ENCODE results near the gene FARP2. TPM values are rescaled to one million over a fixed set of nuclear protein-coding genes. Genes with fewer than 3 reads are reported as not detected.

FARP2 gene
- polyA plus RNA-seq, 1 of the 3 experiments (the other 2 are of a cell fraction) = 11.5 TPM

DNA sequence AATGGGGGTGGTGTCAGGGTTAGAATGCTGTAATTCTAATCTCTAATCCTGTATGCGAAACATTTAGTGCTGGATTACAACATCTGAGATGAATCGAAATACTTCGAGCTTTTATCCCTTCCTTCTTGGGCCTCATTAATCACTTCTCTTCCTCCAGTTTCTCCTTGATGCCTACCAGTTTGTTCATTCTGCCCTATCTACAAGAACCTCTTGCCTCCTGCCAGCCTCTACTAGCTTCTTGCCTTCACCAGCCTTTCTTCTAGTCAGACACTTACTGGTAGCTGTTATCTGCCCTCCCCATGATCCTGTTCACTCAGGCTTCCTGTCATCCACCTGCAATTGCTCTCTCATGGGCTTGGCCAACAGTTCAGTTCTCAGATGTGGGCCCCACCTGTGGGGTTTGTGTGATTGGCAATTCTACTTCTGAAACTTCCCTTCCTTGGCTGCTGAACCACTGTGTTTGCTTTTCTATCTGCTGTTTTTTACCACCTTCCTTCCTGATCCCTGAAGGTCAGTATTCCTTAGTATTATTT lies 15.4 kb upstream of the FARP2 start:
- no peaks in the 10 kb centered on the region for H3K9me3 ChIP-seq
- H3K4me2 ChIP-seq = no peak overlapping the region
- WGBS (ENCODE audit: low lambda C conversion rate) = 97% methylated on average over 3 of the region's 3 CpGs
- peaks cover 79 to 82% of the 10 kb centered on the region in 2 experiments for H3K36me3 ChIP-seq (replicated peaks in 1 of 2; ENCODE audit: control insufficient read depth in 1 of 2, insufficient read depth in 2 of 2, low read length in 1 of 2)
- TF ChIP-seq CHD2 (IDR thresholded peaks at IDR 0.05; ENCODE audit: low read length, partially characterized antibody) = no peak
- no peak for TF ChIP-seq FOXJ3 (CRISPR knock-in tag; IDR thresholded peaks at IDR 0.05)
- TF ChIP-seq, protein P1, sequence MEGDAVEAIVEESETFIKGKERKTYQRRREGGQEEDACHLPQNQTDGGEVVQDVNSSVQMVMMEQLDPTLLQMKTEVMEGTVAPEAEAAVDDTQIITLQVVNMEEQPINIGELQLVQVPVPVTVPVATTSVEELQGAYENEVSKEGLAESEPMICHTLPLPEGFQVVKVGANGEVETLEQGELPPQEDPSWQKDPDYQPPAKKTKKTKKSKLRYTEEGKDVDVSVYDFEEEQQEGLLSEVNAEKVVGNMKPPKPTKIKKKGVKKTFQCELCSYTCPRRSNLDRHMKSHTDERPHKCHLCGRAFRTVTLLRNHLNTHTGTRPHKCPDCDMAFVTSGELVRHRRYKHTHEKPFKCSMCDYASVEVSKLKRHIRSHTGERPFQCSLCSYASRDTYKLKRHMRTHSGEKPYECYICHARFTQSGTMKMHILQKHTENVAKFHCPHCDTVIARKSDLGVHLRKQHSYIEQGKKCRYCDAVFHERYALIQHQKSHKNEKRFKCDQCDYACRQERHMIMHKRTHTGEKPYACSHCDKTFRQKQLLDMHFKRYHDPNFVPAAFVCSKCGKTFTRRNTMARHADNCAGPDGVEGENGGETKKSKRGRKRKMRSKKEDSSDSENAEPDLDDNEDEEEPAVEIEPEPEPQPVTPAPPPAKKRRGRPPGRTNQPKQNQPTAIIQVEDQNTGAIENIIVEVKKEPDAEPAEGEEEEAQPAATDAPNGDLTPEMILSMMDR (IDR thresholded peaks at IDR 0.05) = no peak
- no peak for TF ChIP-seq RCOR1 (IDR thresholded peaks at IDR 0.05; ENCODE audit: low read length)
- TF ChIP-seq, protein P2, sequence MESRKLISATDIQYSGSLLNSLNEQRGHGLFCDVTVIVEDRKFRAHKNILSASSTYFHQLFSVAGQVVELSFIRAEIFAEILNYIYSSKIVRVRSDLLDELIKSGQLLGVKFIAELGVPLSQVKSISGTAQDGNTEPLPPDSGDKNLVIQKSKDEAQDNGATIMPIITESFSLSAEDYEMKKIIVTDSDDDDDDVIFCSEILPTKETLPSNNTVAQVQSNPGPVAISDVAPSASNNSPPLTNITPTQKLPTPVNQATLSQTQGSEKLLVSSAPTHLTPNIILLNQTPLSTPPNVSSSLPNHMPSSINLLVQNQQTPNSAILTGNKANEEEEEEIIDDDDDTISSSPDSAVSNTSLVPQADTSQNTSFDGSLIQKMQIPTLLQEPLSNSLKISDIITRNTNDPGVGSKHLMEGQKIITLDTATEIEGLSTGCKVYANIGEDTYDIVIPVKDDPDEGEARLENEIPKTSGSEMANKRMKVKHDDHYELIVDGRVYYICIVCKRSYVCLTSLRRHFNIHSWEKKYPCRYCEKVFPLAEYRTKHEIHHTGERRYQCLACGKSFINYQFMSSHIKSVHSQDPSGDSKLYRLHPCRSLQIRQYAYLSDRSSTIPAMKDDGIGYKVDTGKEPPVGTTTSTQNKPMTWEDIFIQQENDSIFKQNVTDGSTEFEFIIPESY (IDR thresholded peaks at IDR 0.05; ENCODE audit: borderline replicate concordance, low read depth) = no peak
- no peak for TF ChIP-seq YY1 (IDR thresholded peaks at IDR 0.05; ENCODE audit: low read depth)
- TF ChIP-seq TCF12 (IDR thresholded peaks at IDR 0.05) = no peak
- TF ChIP-seq, protein P3, sequence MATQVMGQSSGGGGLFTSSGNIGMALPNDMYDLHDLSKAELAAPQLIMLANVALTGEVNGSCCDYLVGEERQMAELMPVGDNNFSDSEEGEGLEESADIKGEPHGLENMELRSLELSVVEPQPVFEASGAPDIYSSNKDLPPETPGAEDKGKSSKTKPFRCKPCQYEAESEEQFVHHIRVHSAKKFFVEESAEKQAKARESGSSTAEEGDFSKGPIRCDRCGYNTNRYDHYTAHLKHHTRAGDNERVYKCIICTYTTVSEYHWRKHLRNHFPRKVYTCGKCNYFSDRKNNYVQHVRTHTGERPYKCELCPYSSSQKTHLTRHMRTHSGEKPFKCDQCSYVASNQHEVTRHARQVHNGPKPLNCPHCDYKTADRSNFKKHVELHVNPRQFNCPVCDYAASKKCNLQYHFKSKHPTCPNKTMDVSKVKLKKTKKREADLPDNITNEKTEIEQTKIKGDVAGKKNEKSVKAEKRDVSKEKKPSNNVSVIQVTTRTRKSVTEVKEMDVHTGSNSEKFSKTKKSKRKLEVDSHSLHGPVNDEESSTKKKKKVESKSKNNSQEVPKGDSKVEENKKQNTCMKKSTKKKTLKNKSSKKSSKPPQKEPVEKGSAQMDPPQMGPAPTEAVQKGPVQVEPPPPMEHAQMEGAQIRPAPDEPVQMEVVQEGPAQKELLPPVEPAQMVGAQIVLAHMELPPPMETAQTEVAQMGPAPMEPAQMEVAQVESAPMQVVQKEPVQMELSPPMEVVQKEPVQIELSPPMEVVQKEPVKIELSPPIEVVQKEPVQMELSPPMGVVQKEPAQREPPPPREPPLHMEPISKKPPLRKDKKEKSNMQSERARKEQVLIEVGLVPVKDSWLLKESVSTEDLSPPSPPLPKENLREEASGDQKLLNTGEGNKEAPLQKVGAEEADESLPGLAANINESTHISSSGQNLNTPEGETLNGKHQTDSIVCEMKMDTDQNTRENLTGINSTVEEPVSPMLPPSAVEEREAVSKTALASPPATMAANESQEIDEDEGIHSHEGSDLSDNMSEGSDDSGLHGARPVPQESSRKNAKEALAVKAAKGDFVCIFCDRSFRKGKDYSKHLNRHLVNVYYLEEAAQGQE (IDR thresholded peaks at IDR 0.05; ENCODE audit: low read depth, low read length) = no peak
- TF ChIP-seq, protein P4, sequence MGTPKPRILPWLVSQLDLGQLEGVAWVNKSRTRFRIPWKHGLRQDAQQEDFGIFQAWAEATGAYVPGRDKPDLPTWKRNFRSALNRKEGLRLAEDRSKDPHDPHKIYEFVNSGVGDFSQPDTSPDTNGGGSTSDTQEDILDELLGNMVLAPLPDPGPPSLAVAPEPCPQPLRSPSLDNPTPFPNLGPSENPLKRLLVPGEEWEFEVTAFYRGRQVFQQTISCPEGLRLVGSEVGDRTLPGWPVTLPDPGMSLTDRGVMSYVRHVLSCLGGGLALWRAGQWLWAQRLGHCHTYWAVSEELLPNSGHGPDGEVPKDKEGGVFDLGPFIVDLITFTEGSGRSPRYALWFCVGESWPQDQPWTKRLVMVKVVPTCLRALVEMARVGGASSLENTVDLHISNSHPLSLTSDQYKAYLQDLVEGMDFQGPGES (IDR thresholded peaks at IDR 0.05; ENCODE audit: low read depth, low read length) = no peak
- TF ChIP-seq FOSL2 (IDR thresholded peaks at IDR 0.05; ENCODE audit: borderline replicate concordance, low read depth) = no peak
- no peak for TF ChIP-seq JUND (IDR thresholded peaks at IDR 0.05)
- peaks cover 47% of the 10 kb centered on the region for H4K20me1 ChIP-seq (ENCODE audit: insufficient read depth)
- ChIA-PET POLR2A (no interaction called here), CTCF (no interaction called here)
- no peaks in the 10 kb centered on the region for H3K27me3 ChIP-seq (ENCODE audit: insufficient read depth)
- H3K4me1 ChIP-seq (ENCODE audit: control insufficient read depth in 1 of 2, insufficient read depth in 2 of 2, low read depth in 1 of 2, low read length in 1 of 2) = no peaks in the 10 kb centered on the region
- H3K4me3 ChIP-seq (ENCODE audit: low read depth in 2 of 2, low read length in 1 of 2) = no peak overlapping the region
- no peak overlapping the region for H3K9ac ChIP-seq
- H3F3A ChIP-seq (replicated peaks; ENCODE audit: insufficient read depth) = peaks cover 6% of the 10 kb centered on the region
- H3K27ac ChIP-seq (ENCODE audit: low read depth in 2 of 2, low read length in 1 of 2) = no peak overlapping the region
- H3K79me2 ChIP-seq (ENCODE audit: insufficient read depth) = peaks cover 60% of the 10 kb centered on the region
- no peak for DNase-seq
- H3K9me2 ChIP-seq = no peaks in the 10 kb centered on the region
- no peak overlapping the region for H2AFZ ChIP-seq (ENCODE audit: low read depth)
